K562 (cell line): ENCODE results near the gene KLHL6. TPM values are rescaled to one million over a fixed set of nuclear protein-coding genes. Genes with fewer than 3 reads are reported as not detected.

Experiments used
- ATAC-seq: fragments of 200-7000 bp; cut with Tn5 transposase; 3 replicates; pipeline ENCODE4 v1.9.1; 2020; ENCODE audit warnings: moderate library complexity
- BruUV-seq: library from RNA; stranded (reverse); fragments of 400-500 nt; replicated peaks from 2 replicates; lab custom pipeline; 2021; lab: Mats Ljungman, UMichigan
- CTCF ChIA-PET: fragments of 300-600 bp; formaldehyde crosslinking; extraction: SDS; loops from one replicate; lab custom pipeline; 2021; ENCODE audit warnings: low intra/inter-chr PET ratio; lab: Yijun Ruan, JAX
- POLR2A ChIA-PET: fragments of 300-600, 350-650 bp; sonication (Branson Sonifier 250); formaldehyde crosslinking; extraction: SDS; loops from one replicate; lab custom pipeline; 2021; ENCODE audit warnings: antibody characterized with exemption, inconsistent platforms; lab: Yijun Ruan, JAX
- DNase-seq, 4 experiments: peaks; one replicate each; pipeline versions ENCODE4 v3.0.0 to v3.0.0-alpha.2; 2011 to 2018; ENCODE audit warnings: low spot score in 3 of 4, mixed read lengths in 3 of 4; ENCODE audit errors: extremely low read depth in 1 of 4
- FAIRE-seq: peaks from 2 replicates; lab custom pipeline; 2011; peaks lifted over from hg19 to GRCh38; lab: Jason Lieb, UNC
- H2AFZ ChIP-seq: 2 replicates; pipeline ENCODE4 v1.6.0; 2011; ENCODE audit warnings: low read depth, low read length, control low read depth, inconsistent platforms
- H3K27ac ChIP-seq: fragments of 200-600 bp; 3 replicates; pipeline ENCODE4 v1.8.0; 2011; ENCODE audit warnings: low read depth, mild to moderate bottlenecking, control low read depth, inconsistent platforms, low read length, moderate library complexity, mixed read lengths; ENCODE audit errors: extremely low read depth
- H3K27me3 ChIP-seq, 2 experiments: fragments of 300-600 bp in 1 of 2; 2 replicates in 1 of 2; 3 replicates in 1 of 2; pipeline versions ENCODE4 v1.6.0 to v1.8.0; 2011; ENCODE audit warnings: inconsistent platforms in 2 of 2, low read length in 2 of 2, mild to moderate bottlenecking in 1 of 2, mixed read lengths in 1 of 2, moderate library complexity in 1 of 2; ENCODE audit not compliant: control insufficient read depth in 2 of 2, insufficient read depth in 2 of 2
- H3K36me3 ChIP-seq: fragments of 300-600 bp; 3 replicates; pipeline ENCODE4 v1.8.0; 2011; ENCODE audit warnings: mild to moderate bottlenecking, low read length, inconsistent platforms; ENCODE audit not compliant: control insufficient read depth, insufficient read depth
- H3K4me1 ChIP-seq, 2 experiments: fragments of 200-600 bp in 1 of 2; replicated peaks in 1 of 2; 2 replicates in 1 of 2; 3 replicates in 1 of 2; pipeline versions ENCODE4 v1.5.1 to v1.8.0; 2011; ENCODE audit warnings: inconsistent platforms in 2 of 2, low read length in 2 of 2, mild to moderate bottlenecking in 1 of 2, mixed read lengths in 1 of 2, moderate library complexity in 1 of 2; ENCODE audit not compliant: control insufficient read depth in 2 of 2, insufficient read depth in 2 of 2
- H3K4me2 ChIP-seq: 2 replicates; pipeline ENCODE4 v1.6.1; 2011; ENCODE audit warnings: low read length, control low read depth, inconsistent platforms, mixed read lengths; ENCODE audit not compliant: insufficient read depth
- H3K4me3 ChIP-seq: fragments of 200-600 bp; sonication (generic), shearing (Covaris generic); 2 replicates; pipeline ENCODE4 v1.5.1; 2016; ENCODE audit warnings: control low read depth, inconsistent platforms
- H3K79me2 ChIP-seq: fragments of 200-600 bp; 3 replicates; pipeline ENCODE4 v1.8.0; 2011; ENCODE audit warnings: low read length, inconsistent platforms; ENCODE audit not compliant: control insufficient read depth, insufficient read depth
- H3K9ac ChIP-seq, 2 experiments: 2 replicates each; pipeline versions ENCODE4 v1.6.0 to v1.6.1; 2011; ENCODE audit warnings: low read depth in 2 of 2, low read length in 2 of 2, control low read depth in 1 of 2, inconsistent platforms in 1 of 2, mild to moderate bottlenecking in 1 of 2, mixed read lengths in 1 of 2; ENCODE audit not compliant: insufficient read depth in 1 of 2
- H3K9me1 ChIP-seq: one replicate; pipeline ENCODE4 v1.6.0; 2011; ENCODE audit warnings: inconsistent platforms, mild to moderate bottlenecking, low read length, moderate library complexity; ENCODE audit not compliant: control insufficient read depth, insufficient read depth
- H3K9me3 ChIP-seq: replicated peaks from 2 replicates; pipeline ENCODE4 v1.5.1; 2011; ENCODE audit warnings: low read depth, low read length, inconsistent platforms; ENCODE audit not compliant: control insufficient read depth, insufficient read depth
- H4K20me1 ChIP-seq: replicated peaks from 2 replicates; pipeline ENCODE4 v1.6.1; 2011; ENCODE audit warnings: low read length, inconsistent platforms, mixed read lengths; ENCODE audit not compliant: control insufficient read depth, insufficient read depth
- CEBPB ChIP-seq: fragments of 450-650 bp; IDR thresholded peaks from 2 replicates; pipeline ENCODE4 v1.6.1; 2016; ENCODE audit warnings: missing genetic modification characterization, missing compliant biosample characterization
- DNMT1 ChIP-seq: fragments of 450-650 bp; IDR thresholded peaks from 2 replicates; pipeline ENCODE4 v1.6.1; 2016; ENCODE audit warnings: antibody characterized with exemption, mild to moderate bottlenecking
- HIVEP1 ChIP-seq: fragments of 250-450 bp; sonication (Bioruptor Pico); IDR thresholded peaks from 2 replicates; pipeline ENCODE4 v1.4.0; 2020; ENCODE audit warnings: mild to moderate bottlenecking
- MEIS2 ChIP-seq: fragments of 450-650 bp; IDR thresholded peaks from 2 replicates; pipeline ENCODE4 v1.6.1; 2014; ENCODE audit warnings: mild to moderate bottlenecking; ENCODE audit not compliant: partially characterized antibody
- MXI1 ChIP-seq: IDR thresholded peaks from 2 replicates; pipeline ENCODE4 v1.6.1; 2011; ENCODE audit warnings: low read depth, mild to moderate bottlenecking, improper control_type of control experiment, low read length
- NFATC3 ChIP-seq: fragments of 450-650 bp; IDR thresholded peaks from 2 replicates; pipeline ENCODE4 v1.6.1; 2017; ENCODE audit warnings: mild to moderate bottlenecking
- NFIC ChIP-seq: fragments of 450-650 bp; IDR thresholded peaks from 2 replicates; pipeline ENCODE4 v1.6.1; 2017; ENCODE audit warnings: mild to moderate bottlenecking, inconsistent platforms
- RFX5 ChIP-seq: IDR thresholded peaks from 2 replicates; pipeline ENCODE4 v1.6.1; 2011; ENCODE audit warnings: low read depth, mild to moderate bottlenecking, improper control_type of control experiment, low read length
- STAT5A ChIP-seq: IDR thresholded peaks from 2 replicates; pipeline ENCODE4 v1.6.1; 2012; ENCODE audit warnings: low read length, inconsistent platforms, borderline replicate concordance
- XRCC5 ChIP-seq: fragments of 200-400 bp; formaldehyde crosslinking; IDR thresholded peaks from 2 replicates; pipeline ENCODE4 v1.6.1; 2017; ENCODE audit warnings: low read depth, mild to moderate bottlenecking, low read length
- ZNF354B ChIP-seq: fragments of 250-450 bp; sonication (Bioruptor Pico); IDR thresholded peaks from 2 replicates; pipeline ENCODE4 v1.4.0; 2020
- ZNF639 ChIP-seq, 2 experiments: fragments of 200-800 bp in 1 of 2; sonication (Bioruptor generic) in 1 of 2; sonication (generic) in 1 of 2; formaldehyde crosslinking in 1 of 2; IDR thresholded peaks in 1 of 2; conservative IDR thresholded peaks in 1 of 2; 2 replicates each; pipeline versions ENCODE4 v1.5.0 to v1.6.1; 2016 to 2020; ENCODE audit warnings: missing compliant biosample characterization in 1 of 2, missing genetic modification characterization in 1 of 2, missing genetic modification reagents in 1 of 2
- WGBS: fragments of 100-300 bp; shearing (Covaris generic); methylation state at CpG from one replicate; pipeline ENCODE4 v1.1.6; 2016; ENCODE audit warnings: low coverage, mixed read lengths; ENCODE audit not compliant: insufficient coverage; ENCODE audit errors: missing lambda C conversion rate; 5-methylcytosine and 5-hydroxymethylcytosine counted together
- in situ Hi-C: fragments of 300-500 bp; cut with MboI; formaldehyde crosslinking; loops from 4 replicates; pipeline ENCODE4 v1.15.0; 2018; ENCODE audit warnings: inconsistent platforms, mixed read lengths
- intact Hi-C: fragments of 100-400 bp; cut with micrococcal nuclease; formaldehyde crosslinking; loops from 2 replicates; pipeline ENCODE4 v1.14.2; 2022
- polyA plus RNA-seq, 8 experiments: library from polyadenylated mRNA; depleted of rRNA in 4 of 8; stranded (reverse) in 5 of 8; unstranded in 3 of 8; fragments of >200 nt; fragmentation: Nextera tagmentation in 2 of 8; fragmentation: Illumina TruSeq in 1 of 8; extraction: Ambion mirVana in 2 of 8; extraction: Trizol in 1 of 8; gene quantifications; 2 replicates each; pipeline versions ENCODE4 v1.2.1 to v1.2.3, GENCODE V29; 2011 to 2014; ENCODE audit warnings: inconsistent platforms in 1 of 8, missing spikeins in 1 of 8
- total RNA-seq, 7 experiments: library from RNA; depleted of rRNA in 6 of 7; stranded (reverse); fragments of >200 nt in 6 of 7; fragmentation: Illumina TruSeq in 2 of 7; extraction: Trizol in 2 of 7; gene quantifications; 2 replicates each; pipeline versions ENCODE4 v1.2.1 to v1.2.3, GENCODE V29; 2011 to 2021; ENCODE audit warnings: low replicate concordance in 1 of 7

KLHL6 gene
- total and polyA plus RNA-seq, 9 of the 15 experiments (the other 6 are each of a cell fraction or from before 2014, with no cell fraction given): 0.18 to 2.1 (median 1.4) TPM

GRCh38 chr3:183591881-183592521 lies 36.5 kb upstream of the KLHL6 start (continued):
- TF ChIP-seq ZNF639 (CRISPR knock-in tag; conservative IDR thresholded peaks at IDR 0.05 in 1 of 2, IDR thresholded peaks at IDR 0.05 in 1 of 2): no peak

- no peak overlapping the region for H3K9ac ChIP-seq
- no peaks in the 10 kb centered on the region for H4K20me1 ChIP-seq
- no peak overlapping the region for H2AFZ ChIP-seq
- ChIA-PET POLR2A (interaction anchor here (1.0 to 1.7 kb wide), 2 partner anchors 9 to 10 kb away, joined by 3 to 5 read pairs; no protein-coding TSS in a partner anchor), CTCF (no interaction called here)
- no peak overlapping the region for H3K4me2 ChIP-seq
- H3K9me3 ChIP-seq: no peaks in the 10 kb centered on the region
- peaks cover 0 to under 1% of the 10 kb centered on the region in 2 experiments; a peak in 1 of 5 replicates for H3K4me1 ChIP-seq
- H3K4me3 ChIP-seq: no peak overlapping the region
- intact Hi-C loops: no loop called here
- TF ChIP-seq HIVEP1 (CRISPR knock-in tag) (no peak), RFX5 (no peak), STAT5A (no peak), XRCC5 (no peak), DNMT1 (no peak), NFIC (no peak), MXI1 (no peak), CEBPB (tag) (no peak), ZNF354B (CRISPR knock-in tag) (no peak), NFATC3 (no peak), MEIS2 (no peak)
- BruUV-seq: no TSS peak
- in situ Hi-C loops: no loop called here
- no peak for DNase-seq
- no peaks in the 10 kb centered on the region for H3K27me3 ChIP-seq
- ATAC-seq: no peak
- no peaks in the 10 kb centered on the region for H3K36me3 ChIP-seq
- WGBS: 70% methylated on average over 6 of the region's 6 CpGs
- H3K79me2 ChIP-seq: no peaks in the 10 kb centered on the region
- H3K27ac ChIP-seq: no peak overlapping the region
- no peaks in the 10 kb centered on the region for H3K9me1 ChIP-seq
- no peak for FAIRE-seq
These were observed 34.9 kb upstream of the KLHL6 start for GRCh38 chr3:183590442-183590841.
